Cerebellar cortex (tissue), 1 donor: ENCODE measurements around the gene GTF2H4.
"Not testable (repeated sequence)": the region's sequence is repeated elsewhere in the genome, so short reads cannot be mapped to it uniquely, and the experiment has no call there.

Experiments
- DNase-seq: peaks from one replicate; pipeline ENCODE4 v3.0.0-alpha.2; 2015; ENCODE audit warnings: low spot score

GTF2H4 gene

GRCh38 chr6:30926644-30927043 lies 18.6 kb downstream of the GTF2H4 start:
- peak; percentile 79 for DNase-seq

DNA sequence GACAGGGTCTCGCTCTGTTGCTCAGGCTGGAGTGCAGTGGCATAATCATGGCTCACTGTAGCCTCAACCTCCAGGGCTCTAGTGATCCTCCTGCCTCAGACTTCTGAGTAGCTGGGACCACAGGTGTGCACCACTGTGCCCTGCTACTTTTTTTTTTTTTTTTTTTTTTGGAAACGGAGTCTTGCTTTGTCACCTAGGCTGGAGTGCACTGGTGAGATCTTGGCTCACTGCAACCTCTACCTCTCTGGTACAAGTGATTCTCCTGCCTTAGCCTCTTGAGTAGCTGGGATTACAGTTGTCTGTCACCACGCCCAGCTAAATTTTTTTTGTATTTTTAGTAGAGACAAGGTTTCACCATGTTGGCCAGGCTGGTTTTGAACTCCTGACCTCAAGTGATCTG lies 19.1 kb downstream of the GTF2H4 start:
- not testable (repeated sequence) for DNase-seq

DNA sequence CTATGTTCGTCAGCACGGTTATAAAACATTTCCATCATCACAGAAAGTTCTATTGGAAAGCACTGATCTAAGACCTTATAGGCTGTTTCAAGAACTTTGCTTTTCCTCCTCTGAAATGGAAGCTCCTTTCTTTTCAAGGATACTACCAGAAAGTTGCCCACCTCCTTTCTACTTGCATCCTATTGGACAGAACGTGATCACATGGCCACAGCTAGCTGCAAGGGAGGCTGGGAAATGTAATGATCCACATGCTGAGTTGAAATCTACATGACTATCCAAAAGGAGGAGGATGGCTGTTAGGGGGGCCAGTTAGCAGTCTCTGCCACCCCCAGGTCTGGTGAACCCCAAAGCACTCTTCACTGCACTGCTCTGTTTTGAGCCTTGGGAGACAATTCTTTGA lies 20.7 kb downstream of the GTF2H4 start:
- DNase-seq, result no peak

DNA sequence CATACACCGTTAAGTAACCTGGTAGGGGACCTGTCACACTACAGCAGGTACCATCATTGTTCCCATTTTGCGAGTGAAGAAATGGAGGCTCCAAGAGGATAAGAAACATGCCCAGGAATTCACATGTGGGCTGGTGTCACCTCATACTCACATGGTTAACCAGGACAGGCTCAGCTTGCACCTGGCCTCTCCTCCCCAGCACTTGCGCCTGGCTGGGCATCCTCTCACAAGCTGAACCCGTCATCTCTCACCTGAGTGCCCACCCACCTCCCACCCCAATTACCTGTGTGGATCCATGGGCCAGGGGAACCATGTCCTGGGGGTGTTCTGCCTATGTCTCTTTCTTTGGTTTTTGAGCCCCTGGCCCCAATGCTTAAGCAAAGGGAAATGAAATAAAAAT lies 22.5 kb downstream of the GTF2H4 start:
- no peak for DNase-seq

DNA sequence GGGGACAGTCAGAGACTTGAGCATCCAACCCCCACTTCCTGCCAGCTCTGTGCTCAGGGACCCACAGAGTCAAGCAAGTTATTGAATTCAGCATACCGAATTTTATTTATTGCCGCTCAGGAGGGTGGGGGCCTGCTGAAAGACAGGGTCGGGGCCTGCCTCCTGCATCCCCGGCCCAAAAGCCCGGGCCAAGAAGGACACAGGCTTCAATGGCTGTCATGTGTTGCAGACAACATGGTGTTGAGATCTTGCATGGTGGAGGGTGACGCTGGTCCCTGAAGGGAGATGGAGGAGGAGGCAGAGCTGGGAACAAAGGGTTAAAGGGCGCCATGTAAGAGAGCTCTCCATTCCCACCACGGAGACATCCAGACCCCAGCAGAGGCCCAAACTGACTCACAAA lies 23.3 kb downstream of the GTF2H4 start:
- DNase-seq, result no peak

DNA sequence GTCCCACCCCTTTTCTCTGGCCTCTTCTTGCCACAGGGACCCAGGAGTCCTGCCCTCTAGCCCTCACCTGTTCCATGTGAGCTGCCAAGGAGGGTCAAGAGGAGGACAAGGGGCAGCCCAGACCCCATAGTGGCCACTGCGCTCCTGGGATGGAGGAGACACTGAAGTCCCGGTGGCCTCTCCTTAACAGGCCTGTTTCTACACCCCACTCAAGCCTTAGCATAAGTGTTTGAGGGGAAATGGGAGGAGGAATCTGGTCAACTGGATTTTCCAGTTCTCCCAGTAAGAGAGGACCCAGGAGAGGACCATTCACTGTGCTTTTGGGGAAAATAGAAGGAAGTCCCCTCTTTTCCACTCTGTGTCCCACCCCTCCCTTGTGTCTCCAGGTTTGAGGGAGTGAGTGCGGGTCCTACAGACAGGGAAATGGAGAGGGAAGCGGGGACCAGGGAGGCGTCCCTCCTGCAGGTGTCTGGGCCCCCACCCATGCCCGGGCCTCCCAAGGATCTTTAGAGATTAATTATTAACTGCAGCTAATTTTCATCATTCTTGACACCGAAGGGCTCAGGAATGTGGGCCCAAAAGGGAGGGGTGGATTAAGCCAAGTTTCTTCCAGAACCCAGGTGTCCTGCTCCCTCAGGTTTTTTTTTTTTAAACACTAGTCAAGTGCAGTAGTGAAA lies 24.1 kb downstream of the GTF2H4 start, which contains the start of gene SFTA2:
Gene SFTA2 (minus strand): TSS at position 202 of the 677 bp plus-strand sequence. CDS start 74 bp downstream, at position 128.
- DNase-seq, result no peak

GRCh38 chr6:30932665-30933365 lies 24.8 kb downstream of the GTF2H4 start:
- DNase-seq, result no peak

- DNase-seq, result no peak
Measured at GRCh38 chr6:30935018-30935417, 27.0 kb downstream of the GTF2H4 start.

DNA sequence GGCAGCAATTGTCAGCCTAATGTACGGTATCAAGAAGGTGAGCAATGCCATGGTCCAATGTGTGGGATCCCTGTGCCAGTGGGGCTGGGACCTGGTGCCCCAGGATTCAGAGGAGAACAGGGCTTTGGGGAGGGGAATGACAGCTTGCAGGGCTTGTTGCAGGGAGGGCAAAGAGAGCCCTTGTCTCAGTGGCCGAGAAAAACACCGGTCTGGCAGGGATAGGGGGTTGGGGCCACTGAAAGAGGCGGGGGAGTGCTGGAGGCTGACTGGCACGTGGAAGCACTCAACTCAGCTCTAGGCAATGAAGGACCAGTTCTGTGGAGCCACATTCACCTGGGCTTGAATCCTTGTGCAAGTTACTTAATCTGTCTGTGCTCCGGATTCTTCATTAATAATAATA lies 29.3 kb downstream of the GTF2H4 start:
- DNase-seq, result no peak

GRCh38 chr6:30938730-30939129 lies 30.7 kb downstream of the GTF2H4 start:
- DNase-seq, result no peak

DNA sequence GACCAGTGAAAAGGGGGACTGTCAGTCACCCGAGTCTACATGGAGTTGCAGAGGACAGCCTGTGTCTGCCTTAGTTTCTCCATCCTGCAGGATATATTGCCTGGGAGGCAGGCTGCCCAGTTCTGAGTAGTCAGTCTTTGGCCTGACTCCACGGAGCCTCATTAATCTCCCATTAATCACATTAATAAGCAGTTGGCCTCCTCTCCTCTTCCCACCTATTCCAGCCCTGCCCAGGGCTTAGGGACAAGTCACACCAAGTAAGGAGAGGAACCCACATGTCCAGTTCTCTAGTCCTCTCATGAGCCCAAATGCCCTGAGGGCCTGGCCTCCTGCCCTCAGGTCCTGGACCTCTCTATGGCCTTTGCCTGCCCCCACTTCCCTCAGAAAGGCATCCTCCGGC lies 31.5 kb downstream of the GTF2H4 start:
- no peak for DNase-seq

GRCh38 chr6:30940361-30940986 lies 32.5 kb downstream of the GTF2H4 start, which contains the start of gene MUCL3:
Gene MUCL3, plus strand, starts transcription at chr6:30940973. Its CDS starts 27 bp downstream, at chr6:30941000.
- no peak for DNase-seq

- DNase-seq, result peak; percentile 31
Measured at GRCh38 chr6:30942338-30943060, 34.5 kb downstream of the GTF2H4 start.

DNA sequence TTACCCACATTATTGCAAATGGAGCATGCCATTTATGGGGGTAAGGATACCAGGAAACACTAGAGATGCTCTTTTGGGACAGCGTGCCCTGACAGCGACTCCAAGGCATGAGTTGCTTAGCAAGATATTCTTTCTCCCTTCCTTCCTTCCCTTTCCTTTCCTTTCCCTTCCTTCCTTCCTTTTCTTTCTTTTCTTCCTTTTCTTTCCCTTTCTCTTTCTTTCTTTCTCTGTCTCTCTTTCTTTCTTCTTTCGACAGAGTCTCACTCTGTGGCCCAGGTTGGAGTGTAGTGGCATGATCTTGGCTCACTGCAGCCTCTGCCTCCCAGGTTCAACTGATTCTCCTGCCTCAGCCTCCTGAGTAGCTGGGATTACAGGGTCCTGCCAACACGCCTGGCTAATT lies 36.0 kb downstream of the GTF2H4 start:
- DNase-seq, result no peak

GRCh38 chr6:30945281-30945680 lies 37.3 kb downstream of the GTF2H4 start:
- DNase-seq, result no peak

GRCh38 chr6:30947231-30947630 lies 39.2 kb downstream of the GTF2H4 start:
- DNase-seq, result no peak

DNA sequence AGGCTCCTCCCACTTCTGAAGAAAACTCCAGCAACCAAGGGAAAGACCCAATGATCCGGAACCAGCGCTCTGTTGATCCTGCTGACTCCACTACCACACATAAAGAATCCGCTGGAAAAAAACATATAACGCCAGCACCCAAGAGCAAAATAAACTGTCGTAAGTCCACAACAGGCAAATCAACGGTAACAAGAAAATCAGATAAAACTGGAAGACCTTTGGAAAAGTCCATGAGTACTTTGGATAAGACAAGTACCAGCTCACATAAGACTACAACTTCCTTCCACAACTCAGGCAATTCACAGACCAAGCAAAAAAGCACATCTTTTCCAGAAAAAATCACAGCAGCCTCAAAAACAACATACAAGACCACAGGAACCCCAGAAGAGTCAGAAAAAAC lies 40.8 kb downstream of the GTF2H4 start:
- DNase-seq, result no peak

- no peak for DNase-seq
Measured at GRCh38 chr6:30951907-30952469, 44.0 kb downstream of the GTF2H4 start.

- no peak for DNase-seq
Measured at GRCh38 chr6:30954631-30955366, 46.8 kb downstream of the GTF2H4 start.

GRCh38 chr6:30955367-30956042 lies 47.5 kb downstream of the GTF2H4 start:
- no peak for DNase-seq

GRCh38 chr6:30957716-30958115 lies 49.7 kb downstream of the GTF2H4 start:
- no peak for DNase-seq
